CD4-positive, CD25-positive, alpha-beta regulatory T cell (primary cell): Measurements from ENCODE around the gene TGM4. TPM values are rescaled to one million over a fixed set of nuclear protein-coding genes. Genes with fewer than 3 reads are reported as not detected.

ENCODE experiments used
- ATAC-seq, 2 donors: fragments of 150-1000 bp; cut with Tn5 transposase; one replicate each; pipeline ENCODE4 v1.10.0; 2021; ENCODE audit warnings: low read depth in 2 of 2, moderate number of reproducible peaks in 2 of 2, moderate library complexity in 1 of 2
- DNase-seq, 3 donors: peaks; one replicate each; pipeline versions ENCODE4 v3.0.0 to v3.0.0-alpha.2; 2012 to 2022; ENCODE audit warnings: mixed read lengths in 1 of 3
- H3K27ac ChIP-seq: one replicate; pipeline ENCODE4 v1.7.0; 2013; ENCODE audit warnings: mild to moderate bottlenecking, low read length; ENCODE audit not compliant: insufficient read depth, poor library complexity, severe bottlenecking
- H3K27me3 ChIP-seq: one replicate; pipeline ENCODE4 v1.7.0; 2013; ENCODE audit warnings: low read length; ENCODE audit not compliant: control insufficient read depth, insufficient read depth
- H3K36me3 ChIP-seq: one replicate; pipeline ENCODE4 v1.7.0; 2013; ENCODE audit warnings: mild to moderate bottlenecking, low read length, moderate library complexity; ENCODE audit not compliant: control insufficient read depth, insufficient read depth
- H3K4me1 ChIP-seq: 2 replicates; pipeline ENCODE4 v1.7.0; 2013; ENCODE audit warnings: mild to moderate bottlenecking, low read length; ENCODE audit not compliant: insufficient read depth, control insufficient read depth, poor library complexity, severe bottlenecking
- H3K4me3 ChIP-seq: one replicate; pipeline ENCODE4 v1.7.0; 2013; ENCODE audit warnings: low read depth, mild to moderate bottlenecking, low read length, moderate library complexity
- H3K9me3 ChIP-seq, 2 experiments: 1 replicate in 1 of 2; 2 replicates in 1 of 2; pipeline ENCODE4 v1.7.0; 2013; ENCODE audit warnings: low read length in 2 of 2, mild to moderate bottlenecking in 1 of 2, moderate library complexity in 1 of 2; ENCODE audit not compliant: control insufficient read depth in 2 of 2
- H3K27ac Mint-ChIP-seq, 3 donors: one replicate each; pipeline ENCODE4 v1.8.0; 2020 to 2022; ENCODE audit warnings: mild to moderate bottlenecking in 3 of 3, mixed read lengths in 3 of 3, moderate library complexity in 2 of 3
- H3K27me3 Mint-ChIP-seq: one replicate; pipeline ENCODE4 v1.8.0; 2022; ENCODE audit warnings: mild to moderate bottlenecking, mixed read lengths
- H3K36me3 Mint-ChIP-seq: one replicate; pipeline ENCODE4 v1.8.0; 2020; ENCODE audit warnings: mixed read lengths
- H3K4me1 Mint-ChIP-seq, 4 donors: one replicate each; pipeline ENCODE4 v1.8.0; 2020 to 2022; ENCODE audit warnings: mixed read lengths in 4 of 4, mild to moderate bottlenecking in 1 of 4
- H3K4me3 Mint-ChIP-seq, 4 donors: one replicate each; pipeline ENCODE4 v1.8.0; 2020 to 2022; ENCODE audit warnings: mild to moderate bottlenecking in 4 of 4, mixed read lengths in 4 of 4, moderate library complexity in 3 of 4
- H3K9me3 Mint-ChIP-seq, 7 donors: one replicate each; pipeline ENCODE4 v1.8.0; 2020 to 2022; ENCODE audit warnings: mixed read lengths in 7 of 7, mild to moderate bottlenecking in 3 of 7, moderate library complexity in 2 of 7
- polyA plus RNA-seq, 4 donors: library from polyadenylated mRNA; unstranded; fragments of 300-500 nt; fragmentation: Illumina TruSeq; gene quantifications; one replicate each; pipeline ENCODE4 v1.2.3, GENCODE V29; 2021
- total RNA-seq: library from RNA; stranded (reverse); gene quantifications from one replicate; pipeline ENCODE4 v1.2.3, GENCODE V29; 2022

The TGM4 gene
- total and polyA plus RNA-seq, 5 donors from 2014 or later: 0.06 to 0.14 (median 0.07) TPM; not detected in 2

DNA sequence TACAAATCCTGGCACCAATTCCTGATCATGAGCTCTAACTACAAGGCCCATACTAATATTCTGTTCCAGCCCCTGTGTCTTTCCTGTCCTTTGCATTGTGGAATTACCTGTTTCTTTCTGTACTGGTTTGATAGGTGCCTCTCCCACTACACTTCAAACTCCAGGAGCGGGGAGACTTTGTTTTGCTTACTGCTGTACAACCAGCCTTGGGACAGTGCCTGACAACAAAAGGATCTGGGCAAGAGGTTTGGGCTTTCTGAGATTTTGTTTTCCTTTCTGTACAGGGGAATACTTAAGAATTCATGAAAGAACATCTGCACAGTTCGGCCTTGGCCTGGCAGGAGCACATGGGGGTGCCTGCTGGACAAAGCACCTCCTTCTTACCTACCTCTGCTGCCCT lies 56.5 kb downstream of the TGM4 start:
- H3K27me3 ChIP-seq: no peaks in the 10 kb centered on the region
- H3K36me3 ChIP-seq: peaks cover 61% of the 10 kb centered on the region
- Mint-ChIP-seq H3K27me3 (no peaks in the 10 kb centered on the region), H3K36me3 (peaks cover 35% of the 10 kb centered on the region), H3K27ac (peak overlapping the region in 1 of 3 donors; percentile 52), H3K9me3 (no peaks in the 10 kb centered on the region), H3K4me1 (peaks cover 4 to 8% (median 5%) of the 10 kb centered on the region in 4 donors), H3K4me3 (no peak overlapping the region)
- ATAC-seq (no peak), DNase-seq (no peak)
- no peaks in the 10 kb centered on the region for H3K9me3 ChIP-seq
- no peaks in the 10 kb centered on the region for H3K4me1 ChIP-seq
- no peak overlapping the region for H3K27ac ChIP-seq
- no peak overlapping the region for H3K4me3 ChIP-seq

DNA sequence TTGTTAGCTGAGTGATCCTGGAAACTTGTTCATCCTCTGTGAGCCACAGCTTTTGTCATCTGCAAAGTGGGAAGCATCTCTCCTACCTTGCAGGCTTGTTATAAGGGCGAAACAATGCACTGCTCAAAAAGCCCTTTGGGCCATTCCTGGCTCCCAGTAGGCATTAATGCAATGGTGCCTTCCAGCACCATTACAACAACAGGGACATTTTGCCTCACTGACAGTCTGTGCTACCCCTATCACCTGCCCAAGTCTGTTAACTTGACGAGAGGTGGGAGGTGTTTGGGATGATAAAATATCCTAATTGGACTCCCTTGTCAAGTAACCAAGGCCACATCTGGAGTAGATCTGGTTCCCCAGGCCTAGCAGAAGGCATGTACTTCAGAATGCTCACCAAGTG lies 57.4 kb downstream of the TGM4 start:
- no peaks in the 10 kb centered on the region for H3K9me3 ChIP-seq
- no peak overlapping the region for H3K4me3 ChIP-seq
- H3K4me1 ChIP-seq: no peaks in the 10 kb centered on the region
- ATAC-seq (no peak), DNase-seq (no peak)
- H3K36me3 ChIP-seq: peaks cover 52% of the 10 kb centered on the region
- peaks cover 35% of the 10 kb centered on the region for H3K36me3 Mint-ChIP-seq
- no peak overlapping the region for H3K27ac Mint-ChIP-seq
- H3K27me3 Mint-ChIP-seq: no peaks in the 10 kb centered on the region
- peaks cover 11 to 16% (median 13%) of the 10 kb centered on the region in 4 donors for H3K4me1 Mint-ChIP-seq
- H3K4me3 Mint-ChIP-seq: no peak overlapping the region
- H3K27me3 ChIP-seq: no peaks in the 10 kb centered on the region
- no peaks in the 10 kb centered on the region for H3K9me3 Mint-ChIP-seq
- H3K27ac ChIP-seq: no peak overlapping the region

GRCh38 chr3:44932271-44932670 lies 57.9 kb downstream of the TGM4 start:
- no peak for ATAC-seq
- H3K27me3 Mint-ChIP-seq: no peaks in the 10 kb centered on the region
- peaks cover 33% of the 10 kb centered on the region for H3K36me3 Mint-ChIP-seq

DNA sequence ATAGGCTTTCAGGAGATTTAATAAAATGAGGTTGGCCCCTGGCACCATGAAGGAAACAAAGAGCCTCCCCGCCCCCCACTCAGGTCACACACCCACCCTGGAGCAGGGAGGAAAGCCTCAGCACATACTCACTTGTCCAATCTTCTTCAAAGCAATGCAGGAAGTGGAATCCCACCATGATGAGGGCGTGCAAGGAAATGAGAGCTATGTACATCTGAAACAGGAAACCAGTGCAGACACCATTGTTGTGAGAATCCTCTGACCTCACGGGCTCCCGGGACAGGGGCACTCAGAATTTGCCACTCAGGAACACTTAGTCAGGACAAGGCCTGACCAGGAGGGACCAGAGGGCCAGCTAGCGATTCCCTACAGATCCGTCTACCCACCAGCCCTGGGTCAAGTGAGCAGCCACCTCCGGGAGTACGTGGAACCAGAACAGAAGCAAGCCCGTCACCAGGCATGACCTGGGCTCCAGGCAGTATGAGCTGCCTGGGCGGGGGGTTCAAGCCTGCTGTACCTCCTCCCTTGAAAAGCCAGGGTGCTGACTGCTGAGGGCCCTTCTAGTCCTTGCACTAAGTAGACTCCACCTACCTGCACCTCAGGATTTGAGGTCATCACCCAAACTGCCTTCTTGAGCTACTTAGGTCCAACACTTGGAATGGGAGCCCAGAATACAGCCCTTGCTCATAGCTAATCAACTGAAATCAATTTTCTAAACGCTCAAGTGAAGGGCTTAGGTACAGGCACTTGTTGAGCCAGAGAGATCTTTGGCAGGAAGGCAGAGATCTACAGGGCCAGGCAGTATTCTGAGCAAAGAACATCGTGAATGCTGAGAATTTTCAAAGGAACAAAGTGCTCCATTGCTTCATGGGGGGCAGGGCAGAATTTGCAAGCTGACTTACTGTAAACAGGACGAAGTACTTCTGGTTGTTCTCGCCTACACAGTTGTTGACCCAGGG lies 58.9 kb downstream of the TGM4 start:
- peaks cover 36% of the 10 kb centered on the region for H3K36me3 Mint-ChIP-seq
- H3K27me3 Mint-ChIP-seq: no peaks in the 10 kb centered on the region

More at GRCh38 chr3:44932271-44932670, 57.9 kb downstream of the TGM4 start:
- Histone ChIP-seq H3K27ac (no peak overlapping the region), H3K4me1 (no peaks in the 10 kb centered on the region), H3K27me3 (no peaks in the 10 kb centered on the region), H3K9me3 (no peaks in the 10 kb centered on the region), H3K4me3 (no peak overlapping the region), H3K36me3 (peaks cover 51% of the 10 kb centered on the region)
- no peaks in the 10 kb centered on the region for H3K9me3 Mint-ChIP-seq
- no peak overlapping the region for H3K27ac Mint-ChIP-seq
- H3K4me3 Mint-ChIP-seq: no peak overlapping the region
- H3K4me1 Mint-ChIP-seq: peaks cover 11 to 16% (median 13%) of the 10 kb centered on the region in 4 donors
- DNase-seq: no peak

GRCh38 chr3:44939581-44940036 lies 65.2 kb downstream of the TGM4 start:
- no peaks in the 10 kb centered on the region for H3K27me3 ChIP-seq
- peaks cover 51% of the 10 kb centered on the region for H3K36me3 ChIP-seq
- H3K4me1 Mint-ChIP-seq: peaks cover 11 to 19% (median 14%) of the 10 kb centered on the region in 4 donors
- DNase-seq: no peak
- H3K4me3 Mint-ChIP-seq: no peak overlapping the region
- no peak overlapping the region for H3K27ac Mint-ChIP-seq
- no peak overlapping the region for H3K27ac ChIP-seq
- H3K27me3 Mint-ChIP-seq: no peaks in the 10 kb centered on the region
- H3K36me3 Mint-ChIP-seq: peaks cover 55% of the 10 kb centered on the region
- ATAC-seq: no peak
- H3K4me1 ChIP-seq: no peaks in the 10 kb centered on the region
- H3K9me3 Mint-ChIP-seq: no peaks in the 10 kb centered on the region
- no peak overlapping the region for H3K4me3 ChIP-seq
- no peaks in the 10 kb centered on the region for H3K9me3 ChIP-seq

More for the DNA sequence above, 58.9 kb downstream of the TGM4 start:
- H3K9me3 Mint-ChIP-seq: no peaks in the 10 kb centered on the region
- no peaks in the 10 kb centered on the region for H3K4me1 ChIP-seq
- H3K36me3 ChIP-seq: peaks cover 55% of the 10 kb centered on the region
- H3K27ac ChIP-seq: no peak overlapping the region
- no peak overlapping the region for H3K4me3 ChIP-seq
- DNase-seq (peak in 1 of 3 donors; percentile 4), ATAC-seq (no peak)
- peaks cover 11 to 16% (median 13%) of the 10 kb centered on the region in 4 donors for H3K4me1 Mint-ChIP-seq
- no peaks in the 10 kb centered on the region for H3K9me3 ChIP-seq
- H3K27me3 ChIP-seq: no peaks in the 10 kb centered on the region
- H3K27ac Mint-ChIP-seq: peak overlapping the region in 1 of 3 donors; percentile 75
- no peak overlapping the region for H3K4me3 Mint-ChIP-seq

DNA sequence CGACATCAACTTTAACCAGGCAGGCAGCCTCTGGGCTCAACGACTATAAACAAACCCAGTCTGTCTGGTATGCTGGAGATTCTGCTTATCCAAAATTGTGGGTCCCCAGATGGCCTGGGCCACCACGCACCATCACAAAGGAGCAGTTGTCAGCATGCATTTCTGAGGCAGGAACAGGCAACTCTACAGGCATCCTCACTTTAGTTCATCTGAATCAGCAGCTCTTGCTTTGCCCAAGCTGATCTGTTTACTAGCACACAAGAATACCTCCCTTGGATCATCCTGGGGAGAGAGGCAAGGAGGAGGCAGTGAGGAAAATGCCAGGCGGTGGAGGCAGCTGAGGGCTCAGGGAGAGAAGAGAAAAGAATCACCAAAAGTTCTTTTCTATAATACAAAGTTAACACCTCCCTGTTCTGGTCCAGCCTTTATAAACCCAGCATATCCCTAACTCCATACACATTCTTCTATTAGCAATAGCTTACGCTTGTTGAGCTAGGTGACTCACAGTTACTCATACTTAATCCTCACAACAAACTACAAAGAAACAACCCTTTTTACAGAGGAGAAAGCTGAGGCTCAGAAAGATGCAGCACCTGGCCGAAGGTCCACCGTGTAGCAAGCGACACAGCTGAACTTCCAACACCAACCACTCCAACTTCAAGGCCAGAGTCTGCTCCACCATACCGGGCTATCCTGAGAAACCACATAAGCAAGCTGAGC lies 68.0 kb downstream of the TGM4 start:
- Mint-ChIP-seq H3K27ac (no peak overlapping the region), H3K27me3 (no peaks in the 10 kb centered on the region), H3K36me3 (peaks cover 54% of the 10 kb centered on the region), H3K9me3 (peaks cover 0 to 1% (median 0%) of the 10 kb centered on the region in 7 donors), H3K4me3 (no peak overlapping the region), H3K4me1 (peaks cover 2 to 9% (median 6%) of the 10 kb centered on the region in 4 donors)
- no peaks in the 10 kb centered on the region for H3K9me3 ChIP-seq
- no peak for ATAC-seq
- peaks cover 57% of the 10 kb centered on the region for H3K36me3 ChIP-seq
- no peak overlapping the region for H3K27ac ChIP-seq
- H3K4me1 ChIP-seq: no peaks in the 10 kb centered on the region
- no peak for DNase-seq
- H3K4me3 ChIP-seq: no peak overlapping the region
- H3K27me3 ChIP-seq: no peaks in the 10 kb centered on the region

- ATAC-seq: no peak
- Mint-ChIP-seq H3K9me3 (peaks cover 0 to 1% (median 0%) of the 10 kb centered on the region in 7 donors), H3K36me3 (peaks cover 32% of the 10 kb centered on the region), H3K4me1 (peaks cover 0 to 19% (median 17%) of the 10 kb centered on the region in 4 donors), H3K27ac (peak overlapping the region in 2 of 3 donors; percentile 25 to 39), H3K4me3 (no peak overlapping the region), H3K27me3 (no peaks in the 10 kb centered on the region)
- no peaks in the 10 kb centered on the region for H3K9me3 ChIP-seq
- no peak overlapping the region for H3K27ac ChIP-seq
- H3K4me1 ChIP-seq: no peaks in the 10 kb centered on the region
- DNase-seq: no peak
- H3K27me3 ChIP-seq: no peaks in the 10 kb centered on the region
- no peak overlapping the region for H3K4me3 ChIP-seq
- H3K36me3 ChIP-seq: peaks cover 12% of the 10 kb centered on the region
Observed at GRCh38 chr3:44948239-44948638, 73.8 kb downstream of the TGM4 start.
